Stimulated activated CD4-positive, alpha-beta T cell treated with anti-CD3 and anti-CD28 coated beads, TNF-alpha, amount 100 ng/mL, for 24 hours (primary cell): ENCODE data around the gene MTHFD1.

Experiments
- DNase-seq, 3 experiments: peaks; one replicate each; pipeline ENCODE4 v3.0.0-alpha.2; 2020; ENCODE audit warnings: low read depth in 3 of 3

Gene MTHFD1

DNA sequence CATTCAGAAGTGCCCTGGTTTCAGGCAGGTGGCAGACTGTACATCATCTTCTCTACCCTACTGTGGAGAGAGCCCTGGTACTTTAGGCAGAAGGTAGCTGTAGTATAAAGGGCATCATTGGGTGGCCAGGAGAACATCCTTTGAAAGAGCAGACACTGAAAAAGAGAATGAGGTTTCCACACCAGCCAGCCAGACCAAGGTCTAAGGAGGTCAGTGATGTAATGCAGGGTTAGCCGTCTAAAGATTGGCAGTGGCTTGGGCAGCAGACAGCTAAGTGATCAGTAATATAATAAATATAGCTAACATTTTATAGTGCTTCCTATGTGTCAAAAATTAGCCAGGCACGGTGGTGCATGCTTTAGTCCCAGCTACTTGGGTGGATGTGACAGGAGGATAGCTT is 103.5 kb downstream of the MTHFD1 start:
- DNase-seq: no peak

DNA sequence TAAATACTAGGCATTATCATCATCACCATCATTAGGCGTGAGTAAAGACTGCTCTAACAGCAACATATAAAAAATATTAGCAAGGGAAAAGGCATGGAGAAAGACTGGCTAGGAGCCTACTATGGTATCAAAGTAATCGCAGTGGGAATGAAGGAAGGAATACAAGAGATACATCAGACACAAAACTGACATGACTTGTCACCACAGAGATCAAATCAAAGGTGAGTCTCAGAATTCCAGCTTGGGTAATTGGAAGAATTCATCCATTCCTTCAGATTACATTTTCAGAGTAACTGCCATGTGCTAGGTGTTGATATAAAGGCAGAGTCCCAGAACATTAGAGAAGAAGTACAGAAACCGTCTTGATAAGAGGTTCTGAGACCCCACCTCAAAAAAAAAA is 105.3 kb downstream of the MTHFD1 start:
- no peak for DNase-seq

DNA sequence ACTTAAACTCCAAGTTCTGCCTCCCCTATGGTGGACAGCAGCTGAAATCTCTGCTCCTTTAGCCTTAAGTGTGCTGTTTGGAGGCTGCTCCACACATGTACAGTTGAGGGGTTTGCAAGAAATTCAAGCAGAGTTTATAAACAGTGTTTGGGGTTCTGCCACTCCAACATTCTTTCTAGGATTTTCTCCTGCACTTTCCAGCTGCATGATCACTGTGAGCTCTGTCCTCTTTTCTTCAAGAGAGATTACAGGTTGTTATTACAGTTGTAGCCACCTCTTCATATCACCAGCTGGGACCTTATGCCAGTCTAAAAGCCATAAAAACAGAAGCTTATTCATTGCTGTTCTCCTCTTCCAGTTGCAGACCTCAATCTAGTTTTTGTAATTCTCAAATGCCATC is 107.1 kb downstream of the MTHFD1 start:
- no peak for DNase-seq

DNA sequence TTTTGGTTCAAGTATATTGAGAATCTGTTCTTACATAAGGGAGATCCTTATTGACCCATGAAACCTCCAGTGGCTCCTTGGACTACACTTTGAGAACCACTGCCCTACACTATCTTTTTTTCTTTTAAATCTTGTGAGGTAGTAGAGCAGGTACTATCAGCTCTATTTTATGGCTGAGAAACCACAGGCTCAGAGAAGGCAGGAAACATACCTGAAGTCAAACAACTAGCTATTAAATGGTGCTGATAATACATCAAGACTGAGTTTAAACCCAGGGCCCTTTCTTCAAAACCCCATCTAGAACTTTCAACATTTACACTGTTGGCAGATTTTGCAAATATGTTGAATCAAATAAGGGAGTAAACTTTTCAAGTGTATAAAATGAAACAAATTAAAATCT is 108.6 kb downstream of the MTHFD1 start:
- DNase-seq: no peak

DNA sequence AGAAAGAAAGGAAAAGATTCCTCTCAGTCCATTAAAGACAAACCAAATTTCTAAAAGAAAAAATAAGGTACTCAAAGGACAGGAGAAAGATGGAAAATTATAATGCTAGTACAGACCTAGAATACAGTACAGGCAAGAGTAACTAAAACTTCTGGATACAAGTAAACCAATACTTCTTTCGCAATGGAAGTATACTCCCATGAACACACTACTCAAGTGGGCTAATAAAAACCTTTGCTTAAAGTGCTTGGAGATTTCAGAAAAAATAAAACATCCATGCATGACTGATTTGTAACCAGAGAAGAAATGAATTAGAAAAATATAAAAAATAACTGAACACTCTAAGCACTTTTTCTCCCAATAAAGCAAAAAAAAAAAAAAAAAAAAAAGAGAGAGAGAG is 111.9 kb downstream of the MTHFD1 start:
- no peak for DNase-seq

DNA sequence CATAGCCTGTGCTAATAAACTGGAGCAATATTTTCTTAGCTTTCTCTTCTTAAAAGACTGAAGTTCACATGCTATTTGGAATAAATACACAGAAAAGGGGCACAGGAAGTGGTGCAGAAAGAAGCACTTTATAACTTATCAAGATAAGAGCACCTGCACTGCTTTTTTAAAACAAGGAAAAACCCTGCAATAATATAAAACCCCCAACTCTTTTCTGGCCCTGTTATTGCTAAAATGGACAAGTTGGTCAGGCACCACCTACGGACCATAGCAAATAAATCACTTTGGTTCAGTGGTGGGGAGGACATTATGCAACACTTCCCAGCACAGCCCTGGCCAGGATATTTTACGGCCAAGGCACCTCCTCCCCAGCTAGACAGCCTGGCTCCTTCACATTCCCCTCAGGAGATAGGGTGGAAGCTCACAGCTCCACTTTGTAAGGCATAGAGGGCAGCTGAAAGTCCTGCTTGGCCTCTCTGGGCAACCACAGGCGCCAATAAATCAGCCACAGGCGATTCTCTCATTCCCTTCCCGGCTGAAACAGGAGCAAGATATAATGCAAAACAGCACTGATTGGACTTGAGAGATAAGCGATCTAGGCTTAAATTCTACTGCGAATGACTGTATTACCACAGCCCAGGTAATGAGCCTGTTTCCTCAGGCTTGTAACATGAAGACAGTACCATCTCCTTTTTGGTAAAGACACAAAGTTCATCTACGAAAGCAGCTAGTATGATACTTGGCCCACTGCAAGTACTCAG is 113.4 kb downstream of the MTHFD1 start:
- DNase-seq: no peak

DNA sequence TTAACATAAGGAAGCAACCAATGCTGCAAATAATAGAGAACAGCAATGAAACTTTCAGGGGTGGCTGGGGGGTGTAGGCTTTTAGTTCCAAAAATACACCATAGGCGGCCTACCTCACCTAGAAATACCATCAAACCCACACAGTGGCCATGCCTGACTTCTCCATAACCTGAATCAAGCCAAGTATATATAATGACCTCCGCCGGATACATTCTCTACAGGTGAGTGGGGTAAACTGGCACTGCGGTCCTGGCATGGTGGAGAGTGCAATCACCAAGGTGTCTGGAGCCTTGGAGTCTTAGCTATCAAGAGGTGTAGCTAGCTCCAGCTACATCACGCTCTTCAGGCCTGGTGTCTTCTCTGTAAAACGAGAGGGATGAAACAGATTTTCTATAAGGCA is 114.3 kb downstream of the MTHFD1 start:
- no peak for DNase-seq

DNA sequence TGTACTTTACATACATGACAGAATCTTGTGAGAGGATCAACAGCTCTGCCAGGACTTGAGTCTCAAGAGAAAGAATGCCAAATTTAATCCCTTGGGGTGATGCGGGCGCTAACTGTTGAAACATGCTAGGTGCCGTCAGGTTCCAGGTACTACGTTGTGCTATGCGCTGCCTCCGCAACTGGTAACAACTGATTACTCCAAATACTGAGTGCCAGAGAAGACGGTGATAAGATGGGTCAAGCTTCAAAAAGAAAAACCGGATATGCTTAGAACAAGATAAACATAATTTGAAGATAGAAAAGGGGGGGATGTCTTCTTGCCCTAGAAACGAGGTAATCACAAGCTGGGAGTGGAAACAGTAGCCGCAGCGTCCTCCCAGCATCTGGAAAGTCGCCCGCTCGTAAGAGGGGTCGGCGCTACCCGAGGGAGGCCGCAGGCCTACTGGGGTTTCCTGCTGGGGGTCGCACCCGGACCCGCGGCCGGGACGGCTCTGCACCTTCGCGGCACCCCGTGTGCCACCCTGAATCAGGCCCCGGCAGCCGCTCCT is 114.8 kb downstream of the MTHFD1 start:
- no peak for DNase-seq

DNA sequence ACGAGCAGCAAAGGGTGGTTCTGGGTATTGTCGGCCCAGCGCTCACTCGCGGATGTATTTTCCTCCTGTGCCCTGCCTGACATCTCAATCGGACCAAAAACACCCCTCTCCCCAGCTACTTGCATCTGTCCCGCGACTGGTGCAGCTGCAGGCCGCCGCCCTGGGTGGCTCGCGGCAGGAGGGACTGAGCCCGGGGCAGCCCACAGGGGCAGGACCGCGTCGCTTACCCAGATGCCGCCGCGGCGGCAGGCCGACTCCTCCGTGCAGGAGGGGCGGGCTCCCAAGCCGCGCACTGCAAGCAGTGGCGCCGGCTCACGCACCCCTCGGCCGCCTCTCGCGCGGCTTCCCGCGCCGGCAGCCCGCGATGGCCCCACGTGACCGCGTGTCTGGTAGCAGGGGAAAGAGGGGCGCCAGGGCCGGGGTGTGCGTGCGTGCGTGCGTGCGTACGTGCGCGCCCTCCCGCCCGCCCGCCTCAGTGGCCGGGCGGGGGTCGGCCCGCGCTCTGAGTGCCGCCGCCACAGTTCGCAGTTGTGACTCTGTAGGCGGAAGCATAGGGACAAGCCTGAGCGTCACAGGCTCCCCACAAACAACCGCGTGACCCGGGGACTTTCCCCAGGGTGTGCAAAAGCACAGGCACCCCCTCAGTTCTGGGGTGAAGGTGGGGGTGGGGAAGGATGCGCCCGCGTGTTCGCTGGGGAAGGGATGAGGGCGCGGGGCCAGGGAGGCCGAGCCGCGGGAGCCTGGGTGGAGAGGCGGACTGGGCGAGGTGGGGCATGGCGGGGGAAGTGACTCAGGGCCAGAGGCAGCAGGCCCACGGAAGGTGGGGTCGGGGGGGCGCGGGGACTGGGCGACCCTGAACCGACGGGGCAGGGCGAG is 115.5 kb downstream of the MTHFD1 start, which contains the start of gene ZBTB25:
Gene ZBTB25 (minus strand): TSS at position 405 of the 876 bp plus-strand sequence. CDS start 13,305 bp downstream, outside the sequence.
- DNase-seq: peak; percentile 85 to 93 (median 89)

DNA sequence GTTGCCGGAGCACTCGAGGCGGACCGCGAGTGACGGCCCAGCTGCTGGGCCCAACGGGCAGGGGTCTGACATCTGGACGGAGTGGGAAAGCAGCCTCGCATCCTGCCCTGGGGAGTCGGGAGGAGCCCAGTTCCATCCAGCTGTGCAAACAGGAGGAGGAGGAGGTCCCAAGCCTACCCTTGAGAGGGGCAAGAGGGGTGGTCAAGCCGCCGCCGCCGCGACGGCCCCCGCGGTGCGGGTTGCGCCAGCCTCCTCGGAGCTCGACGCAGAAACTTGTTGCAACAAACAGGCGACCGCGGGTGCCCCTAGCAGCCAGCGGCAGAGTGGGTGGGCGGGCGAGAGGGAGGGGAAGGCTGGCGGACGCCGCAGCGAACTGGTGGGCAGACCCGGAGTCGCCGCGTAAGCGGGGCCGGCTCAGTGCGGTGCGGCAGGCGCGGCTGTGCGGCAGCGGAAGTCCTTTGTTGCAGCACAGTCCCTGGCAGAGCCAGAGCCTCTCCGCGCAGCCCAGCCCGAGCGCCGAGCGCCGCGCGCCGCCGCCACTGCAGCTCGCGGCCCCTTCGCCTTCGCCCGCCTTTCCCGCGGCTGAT is 116.2 kb downstream of the MTHFD1 start, which contains the start of gene ZBTB1:
Gene ZBTB1 (plus strand): TSS at position 461 of the 587 bp plus-strand sequence. CDS start 16,735 bp downstream, outside the sequence.
- DNase-seq: peak; percentile 72 to 84 (median 79)

DNA sequence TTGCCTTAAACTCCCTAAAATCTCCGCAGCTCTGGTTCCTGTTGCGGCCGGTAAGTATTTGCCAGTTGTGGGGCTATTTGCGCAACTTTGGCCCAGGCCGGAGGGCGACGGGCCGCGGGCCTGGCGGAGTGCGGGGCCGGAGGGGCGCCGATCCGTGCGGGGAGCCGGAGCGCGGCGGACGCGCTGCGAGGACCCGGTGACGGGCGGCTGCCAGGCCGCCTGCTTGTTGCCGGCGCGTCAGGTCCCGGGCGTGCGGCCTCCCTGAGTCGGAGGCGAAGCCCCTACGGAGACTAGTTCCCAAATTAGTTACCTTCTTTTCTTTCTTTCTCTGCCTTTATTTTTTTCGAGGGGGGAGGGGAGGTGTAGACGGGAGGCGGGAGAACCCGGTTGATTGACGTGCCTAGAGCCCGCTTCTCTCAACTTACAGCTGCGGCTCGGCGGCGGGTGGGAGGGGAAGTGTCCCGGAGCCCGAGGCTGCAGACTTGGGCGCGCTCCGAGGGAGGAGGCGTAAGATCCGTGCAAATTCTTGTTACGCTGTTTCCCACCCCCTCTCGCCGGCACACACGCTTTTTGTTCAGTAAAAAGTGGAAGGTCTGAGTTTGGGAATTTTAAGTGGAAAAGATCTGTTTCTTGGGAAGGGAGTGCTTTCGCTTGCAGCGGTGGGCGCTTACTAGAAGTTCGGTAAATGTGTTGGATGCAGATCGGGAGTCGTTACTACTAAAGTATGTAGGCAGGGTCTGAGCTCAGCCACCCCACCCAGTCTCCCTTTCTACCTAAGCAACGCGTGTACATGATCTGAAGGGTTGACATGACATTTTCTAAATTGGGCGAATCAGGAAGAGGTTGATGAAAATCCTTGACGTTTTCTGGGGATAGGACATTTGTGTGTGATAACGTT is 117.0 kb downstream of the MTHFD1 start:
- peak; percentile 66 to 83 (median 70) for DNase-seq

DNA sequence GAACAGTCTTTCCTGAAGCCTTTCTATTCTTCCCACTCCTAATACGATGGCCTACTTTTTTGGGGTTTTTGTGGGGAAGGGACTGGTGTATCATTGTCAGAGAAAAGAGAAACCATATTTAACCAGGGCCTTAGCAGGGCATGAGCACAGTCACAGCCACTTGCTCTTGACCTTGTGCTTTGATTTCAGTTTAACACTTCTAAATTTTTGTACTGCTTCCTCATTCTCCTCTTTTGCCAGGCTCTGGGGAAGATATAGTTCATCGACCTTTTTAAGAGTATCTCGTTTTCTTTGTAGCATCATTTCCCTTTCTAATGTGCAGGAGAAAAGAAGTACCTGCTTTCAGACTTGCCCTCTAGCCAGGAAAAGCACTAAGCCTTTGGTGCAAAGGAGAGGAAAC is 118.6 kb downstream of the MTHFD1 start:
- DNase-seq: no peak

DNA sequence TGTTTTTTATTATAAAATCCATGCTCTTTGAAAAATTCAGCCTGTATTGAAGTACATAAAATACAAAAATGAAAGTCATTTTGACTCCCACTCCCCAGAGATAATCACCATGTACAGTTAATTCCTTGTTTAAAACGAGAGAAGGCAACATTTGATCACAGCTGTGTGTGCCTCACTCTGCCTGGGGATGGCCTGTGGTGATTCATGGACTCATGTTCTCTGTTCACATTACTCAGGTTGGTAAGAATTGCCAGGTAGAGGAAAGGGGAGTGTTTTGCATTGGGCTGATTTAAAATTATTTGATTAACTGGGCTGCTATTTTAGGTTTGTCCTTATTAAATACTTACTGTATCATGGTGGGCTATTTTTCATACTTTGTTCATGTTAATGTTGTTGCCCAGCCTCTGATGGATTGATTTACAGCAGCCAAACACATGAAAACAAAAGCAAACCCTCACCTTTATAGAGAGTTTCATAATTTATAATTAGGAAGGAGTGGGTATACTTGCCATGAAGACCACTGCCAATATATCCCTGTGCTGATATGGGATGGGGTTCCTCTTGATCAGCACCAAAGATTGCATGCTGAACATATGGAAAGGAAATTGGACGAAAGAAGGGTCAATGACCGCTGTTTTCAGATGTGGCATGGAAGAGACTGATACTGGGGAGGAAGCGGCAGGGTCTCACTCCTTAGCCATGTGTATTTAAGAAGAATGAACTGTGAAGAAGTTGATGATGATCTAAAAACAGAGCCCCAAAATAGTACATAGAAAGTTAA is 119.4 kb downstream of the MTHFD1 start:
- DNase-seq: peak in 1 of 3 experiments; percentile 35

DNA sequence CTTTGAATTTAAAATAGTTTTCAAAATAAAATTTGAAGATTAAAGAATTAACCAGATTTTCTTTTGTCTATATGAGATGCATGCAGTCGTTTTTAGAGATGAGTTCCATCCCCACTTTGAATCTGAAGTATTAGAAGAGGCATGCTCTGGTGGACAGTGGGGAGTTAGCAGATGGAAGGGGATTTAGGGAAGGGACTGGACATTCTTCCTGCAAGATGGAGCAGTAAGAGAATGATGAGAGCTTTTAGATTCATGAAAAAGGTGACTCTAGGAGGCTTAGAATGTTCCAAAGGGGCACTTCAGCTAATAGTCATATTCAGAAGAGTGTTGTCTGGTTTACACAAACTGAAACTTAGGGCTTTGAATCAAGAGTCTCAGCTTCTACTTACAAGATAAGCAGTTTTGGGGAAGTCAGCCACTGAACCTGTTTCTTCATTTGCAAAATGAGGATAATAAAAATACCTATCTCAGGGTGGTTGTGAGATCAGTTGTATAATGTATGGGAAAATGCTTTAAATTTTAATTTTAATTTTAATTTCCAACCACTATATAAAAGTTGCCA is 120.1 kb downstream of the MTHFD1 start:
- no peak for DNase-seq

DNA sequence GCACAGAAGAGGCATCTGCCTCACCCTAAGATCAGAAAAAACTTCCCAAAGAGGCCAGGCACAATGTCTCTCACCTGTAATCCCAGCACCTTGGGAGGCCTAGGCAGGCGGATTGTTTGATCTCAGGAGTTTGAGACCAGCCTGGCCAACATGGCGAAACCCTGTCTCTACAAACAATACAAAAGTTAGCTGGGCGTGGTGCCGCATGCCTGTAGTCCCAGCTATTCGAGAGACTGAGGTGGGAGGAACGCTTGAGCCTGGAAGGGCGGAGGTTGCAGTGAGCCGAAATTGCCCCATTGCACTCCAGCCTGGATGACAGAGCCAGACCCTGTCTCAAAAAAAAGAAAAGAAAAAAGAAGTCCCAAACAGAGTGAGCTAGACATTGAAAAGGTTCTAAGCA is 120.9 kb downstream of the MTHFD1 start:
- no peak for DNase-seq
